ENCODE measurements around the gene HOXA6.

Gene HOXA6

GRCh38 chr7:27116031-27116961, 31.3 kb downstream of the HOXA6 start:
- H3K4me3 ChIP-seq (IDR thresholded peaks at IDR 0.05; ENCODE audit: insufficient read depth, low read depth, low read length): no peak overlapping the region
- H2AFZ ChIP-seq (ENCODE audit: low read depth): no peak overlapping the region
- no peaks in the 10 kb centered on the region for H3K4me1 ChIP-seq (ENCODE audit: low read depth, poor library complexity, severe bottlenecking)
- no peak overlapping the region for H3K27ac ChIP-seq
- no peak overlapping the region for H3K9ac ChIP-seq
- no peak for TF ChIP-seq CTCF (conservative IDR thresholded peaks at IDR 0.05; ENCODE audit: low read depth, low read length)
- H3K4me2 ChIP-seq: no peak overlapping the region
- H3K79me2 ChIP-seq (ENCODE audit: insufficient read depth, low read depth): no peaks in the 10 kb centered on the region
- H3K27me3 ChIP-seq (ENCODE audit: insufficient read depth, low read depth): no peaks in the 10 kb centered on the region
- H3K36me3 ChIP-seq (ENCODE audit: insufficient read depth): no peaks in the 10 kb centered on the region
- H4K20me1 ChIP-seq (ENCODE audit: insufficient read depth): no peaks in the 10 kb centered on the region

GRCh38 chr7:27115221-27116026, 32.1 kb downstream of the HOXA6 start:
- Histone ChIP-seq H3K4me1 (ENCODE audit: low read depth, poor library complexity, severe bottlenecking) (no peaks in the 10 kb centered on the region), H3K27me3 (ENCODE audit: insufficient read depth, low read depth) (no peaks in the 10 kb centered on the region), H3K36me3 (ENCODE audit: insufficient read depth) (no peaks in the 10 kb centered on the region), H3K79me2 (ENCODE audit: insufficient read depth, low read depth) (no peaks in the 10 kb centered on the region), H3K4me3 (IDR thresholded peaks at IDR 0.05; ENCODE audit: insufficient read depth, low read depth, low read length) (no peak overlapping the region), H3K27ac (no peak overlapping the region), H4K20me1 (ENCODE audit: insufficient read depth) (no peaks in the 10 kb centered on the region), H3K9ac (no peak overlapping the region), H3K4me2 (no peak overlapping the region), H2AFZ (ENCODE audit: low read depth) (no peak overlapping the region)
- TF ChIP-seq CTCF (conservative IDR thresholded peaks at IDR 0.05; ENCODE audit: low read depth, low read length): no peak

DNA sequence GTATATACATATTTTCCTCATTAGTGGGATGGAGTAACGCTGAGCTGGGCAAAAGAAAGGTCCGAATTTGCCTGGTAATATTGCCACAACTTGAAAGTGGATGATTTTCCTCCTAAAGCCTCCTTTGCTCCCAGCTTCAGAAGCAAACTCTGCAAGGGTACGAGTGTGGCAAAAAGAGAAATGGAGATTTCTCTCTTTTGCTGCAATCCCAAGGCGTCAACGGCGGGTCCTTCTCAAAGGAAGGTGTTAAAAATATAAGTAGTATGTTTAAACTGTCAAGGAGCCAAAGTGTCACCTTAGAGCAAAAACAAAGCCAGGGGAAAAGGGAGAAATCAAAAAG, 32.7 kb downstream of the HOXA6 start:
- no peak overlapping the region for H3K9ac ChIP-seq
- no peaks in the 10 kb centered on the region for H3K4me1 ChIP-seq (ENCODE audit: low read depth, poor library complexity, severe bottlenecking)
- H3K4me3 ChIP-seq (IDR thresholded peaks at IDR 0.05; ENCODE audit: insufficient read depth, low read depth, low read length): no peak overlapping the region
- no peaks in the 10 kb centered on the region for H3K36me3 ChIP-seq (ENCODE audit: insufficient read depth)
- H3K27me3 ChIP-seq (ENCODE audit: insufficient read depth, low read depth): no peaks in the 10 kb centered on the region
- no peak overlapping the region for H3K27ac ChIP-seq
- H3K4me2 ChIP-seq: no peak overlapping the region
- no peaks in the 10 kb centered on the region for H4K20me1 ChIP-seq (ENCODE audit: insufficient read depth)
- no peak for TF ChIP-seq CTCF (conservative IDR thresholded peaks at IDR 0.05; ENCODE audit: low read depth, low read length)
- no peaks in the 10 kb centered on the region for H3K79me2 ChIP-seq (ENCODE audit: insufficient read depth, low read depth)
- H2AFZ ChIP-seq (ENCODE audit: low read depth): no peak overlapping the region

DNA sequence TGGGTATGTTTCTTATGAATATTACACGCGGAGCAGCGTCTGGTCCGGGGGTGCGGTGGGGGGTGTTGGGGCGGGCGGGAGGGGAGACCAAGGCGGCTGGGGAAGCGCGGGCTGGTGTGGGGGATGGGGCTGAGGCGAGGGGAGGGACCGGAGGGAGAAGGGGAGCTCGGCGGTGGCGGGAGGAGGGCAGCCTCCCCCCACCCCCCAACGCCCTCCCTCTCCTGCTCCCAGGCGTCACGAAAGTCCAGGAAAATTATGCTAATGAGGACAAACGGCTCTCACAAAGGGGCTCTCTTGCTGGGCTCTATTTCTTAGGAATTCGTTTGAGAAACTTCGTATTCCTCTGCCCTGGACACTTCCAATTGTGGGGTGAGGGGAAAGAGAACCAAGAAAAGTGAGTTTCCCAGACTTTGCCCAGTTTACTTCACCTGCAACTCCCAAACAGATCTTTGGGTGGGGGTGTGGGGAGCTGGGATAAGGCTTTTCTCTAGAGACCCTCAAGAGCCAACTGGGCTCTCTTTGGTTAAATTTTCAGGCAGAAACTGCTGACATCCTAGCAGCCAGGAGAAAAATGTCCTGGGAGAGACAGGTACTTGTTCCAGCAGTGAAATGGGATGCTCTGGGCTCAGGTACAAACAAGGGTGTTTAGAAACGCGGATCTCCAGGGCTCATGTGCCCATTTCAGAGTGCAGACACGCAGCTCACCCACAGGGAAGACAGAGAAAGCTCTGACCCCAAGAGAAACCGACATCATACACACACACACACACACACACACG, 33.4 kb downstream of the HOXA6 start:
- Histone ChIP-seq H3K9ac (no peak overlapping the region), H3K4me2 (no peak overlapping the region), H3K27me3 (ENCODE audit: insufficient read depth, low read depth) (no peaks in the 10 kb centered on the region), H3K79me2 (ENCODE audit: insufficient read depth, low read depth) (no peaks in the 10 kb centered on the region), H3K36me3 (ENCODE audit: insufficient read depth) (no peaks in the 10 kb centered on the region), H4K20me1 (ENCODE audit: insufficient read depth) (no peaks in the 10 kb centered on the region), H3K4me3 (IDR thresholded peaks at IDR 0.05; ENCODE audit: insufficient read depth, low read depth, low read length) (no peak overlapping the region), H2AFZ (ENCODE audit: low read depth) (no peak overlapping the region), H3K4me1 (ENCODE audit: low read depth, poor library complexity, severe bottlenecking) (no peaks in the 10 kb centered on the region), H3K27ac (no peak overlapping the region)
- no peak for TF ChIP-seq CTCF (conservative IDR thresholded peaks at IDR 0.05; ENCODE audit: low read depth, low read length)
